ENCODE measurements around the gene SLC7A8.
A peak's percentile ranks its signal among the peaks of the same experiment; 100 is the strongest.

The SLC7A8 gene

GRCh38 chr14:23102801-23103200, 80.7 kb downstream of the SLC7A8 start:
- intact Hi-C loops (cut with DNase I; ENCODE audit: low total_unique reads): no loop called here
- H3K4me1 ChIP-seq: peaks cover 0 to 3% (median under 1%) of the 10 kb centered on the region in 4 donors
- peaks cover 17 to 18% (median 17%) of the 10 kb centered on the region in 3 donors for H3K36me3 ChIP-seq
- no peaks in the 10 kb centered on the region for H3K9me3 ChIP-seq
- no peak for TF ChIP-seq CTCF (IDR thresholded peaks at IDR 0.05)
- no peak overlapping the region for H3K27ac ChIP-seq
- H3K4me3 ChIP-seq: no peak overlapping the region
- H3K27me3 ChIP-seq: no peaks in the 10 kb centered on the region
- DNase-seq: no peak

GRCh38 chr14:23101986-23102625, 81.4 kb downstream of the SLC7A8 start:
- H3K27me3 ChIP-seq: no peaks in the 10 kb centered on the region
- no peak overlapping the region for H3K4me3 ChIP-seq
- intact Hi-C loops (cut with DNase I; ENCODE audit: low total_unique reads): no loop called here
- peak in 1 of 2 donors; percentile 46 for DNase-seq
- peaks cover 22% of the 10 kb centered on the region in 3 donors for H3K36me3 ChIP-seq
- H3K27ac ChIP-seq: no peak overlapping the region
- no peaks in the 10 kb centered on the region for H3K9me3 ChIP-seq
- H3K4me1 ChIP-seq: peaks cover 0 to 10% (median 6%) of the 10 kb centered on the region in 4 donors
- TF ChIP-seq CTCF (IDR thresholded peaks at IDR 0.05): no peak

- no peak for DNase-seq
Measured at GRCh38 chr14:23101213-23101970, 82.1 kb downstream of the SLC7A8 start.

GRCh38 chr14:23099212-23099861, 84.1 kb downstream of the SLC7A8 start:
- TF ChIP-seq CTCF (IDR thresholded peaks at IDR 0.05): no peak
- H3K9me3 ChIP-seq: no peaks in the 10 kb centered on the region
- H3K27ac ChIP-seq: no peak overlapping the region
- intact Hi-C loops (cut with DNase I; ENCODE audit: low total_unique reads): no loop called here
- peaks cover 0 to 19% (median 14%) of the 10 kb centered on the region in 4 donors for H3K4me1 ChIP-seq
- peak in 1 of 2 donors; percentile 53 for DNase-seq
- no peak overlapping the region for H3K4me3 ChIP-seq
- H3K36me3 ChIP-seq: peaks cover 22% of the 10 kb centered on the region in 3 donors
- H3K27me3 ChIP-seq: no peaks in the 10 kb centered on the region

More at GRCh38 chr14:23101213-23101970, 82.1 kb downstream of the SLC7A8 start:
- Histone ChIP-seq H3K4me3 (no peak overlapping the region), H3K36me3 (peaks cover 22% of the 10 kb centered on the region in 3 donors), H3K27me3 (no peaks in the 10 kb centered on the region), H3K27ac (no peak overlapping the region), H3K9me3 (no peaks in the 10 kb centered on the region), H3K4me1 (peaks cover 0 to 17% (median 13%) of the 10 kb centered on the region in 4 donors)
- intact Hi-C loops (cut with DNase I; ENCODE audit: low total_unique reads): no loop called here
- TF ChIP-seq CTCF (IDR thresholded peaks at IDR 0.05): no peak

GRCh38 chr14:23097786-23098185, 85.7 kb downstream of the SLC7A8 start:
- peaks cover 22 to 23% (median 22%) of the 10 kb centered on the region in 3 donors for H3K36me3 ChIP-seq
- H3K4me1 ChIP-seq: peaks cover 0 to 31% (median 24%) of the 10 kb centered on the region in 4 donors
- DNase-seq: no peak
- no peak overlapping the region for H3K4me3 ChIP-seq
- no peaks in the 10 kb centered on the region for H3K9me3 ChIP-seq
- intact Hi-C loops (cut with DNase I; ENCODE audit: low total_unique reads): no loop called here
- H3K27ac ChIP-seq: no peak overlapping the region
- no peak for TF ChIP-seq CTCF (IDR thresholded peaks at IDR 0.05)
- H3K27me3 ChIP-seq: no peaks in the 10 kb centered on the region

Measured in tibial artery (tissue), 4 donors.